ENCODE results near the gene TSPAN18. TPM values are rescaled to one million over a fixed set of nuclear protein-coding genes. Genes with fewer than 3 reads are reported as not detected.

The TSPAN18 gene
- total and polyA plus RNA-seq, 10 of the 15 experiments (the other 5 are each of a cell fraction or from before 2014, with no cell fraction given), result 0.02 to 0.77 (median 0.13) TPM; not detected in 1

GRCh38 chr11:44959064-44959463, 232.3 kb downstream of the TSPAN18 start:
- no peak overlapping the region for H3K27ac ChIP-seq (ENCODE audit: control insufficient read depth, insufficient read depth)
- CTCF ChIA-PET, result interaction anchor here (1.8 kb wide), 1 partner anchor 23 kb away, joined by 5 read pairs; no protein-coding TSS in a partner anchor
- H3K4me2 ChIP-seq (ENCODE audit: control insufficient read depth, insufficient read depth), result no peak overlapping the region
- H3K27me3 ChIP-seq (replicated peaks in 1 of 2; ENCODE audit: control insufficient read depth in 2 of 2, insufficient read depth in 2 of 2, low read length in 1 of 2), result peaks cover 0 to 8% of the 10 kb centered on the region in 2 experiments; a peak in 3 of 4 replicates
- H2AFZ ChIP-seq (ENCODE audit: control insufficient read depth, low read depth, low read length), result no peak overlapping the region
- ATAC-seq (no peak), DNase-seq (ENCODE audit: low read depth, low spot score) (no peak), FAIRE-seq (no peak)
- H3K9ac ChIP-seq (ENCODE audit: control insufficient read depth, insufficient read depth, low read length), result no peak overlapping the region
- SMC1A ChIA-PET (ENCODE audit: uncharacterized antibody, unreplicated experiment), result no interaction called here
- intact Hi-C loops (cut with micrococcal nuclease; ENCODE audit: unreplicated experiment), result no loop called here
- POLR2A ChIA-PET, result no interaction called here
- no peaks in the 10 kb centered on the region for H3K9me3 ChIP-seq (replicated peaks; ENCODE audit: control insufficient read depth, insufficient read depth, low read length)
- H3K79me2 ChIP-seq (ENCODE audit: control insufficient read depth, insufficient read depth, low read length), result no peaks in the 10 kb centered on the region
- BruUV-seq (replicated peaks), result no TSS peak
- H3K4me1 ChIP-seq (ENCODE audit: control insufficient read depth, insufficient read depth, low read length), result no peaks in the 10 kb centered on the region
- no peaks in the 10 kb centered on the region for H3K36me3 ChIP-seq (ENCODE audit: control insufficient read depth in 2 of 2, insufficient read depth in 2 of 2, low read length in 1 of 2)
- 29% methylated on average over 3 of the region's 3 CpGs for WGBS (ENCODE audit: insufficient coverage, insufficient replicate concordance, low lambda C conversion rate, missing lambda C conversion rate)
- RAD21 ChIA-PET (ENCODE audit: unreplicated experiment), result no interaction called here
- in situ Hi-C loops (cut with MboI), result no loop called here
- H3K4me3 ChIP-seq, result no peak overlapping the region
- no peaks in the 10 kb centered on the region for H4K20me1 ChIP-seq (ENCODE audit: control insufficient read depth, insufficient read depth)
- TF ChIP-seq EED (IDR thresholded peaks at IDR 0.05; ENCODE audit: low read depth) (no peak), NR2C2 (IDR thresholded peaks at IDR 0.05; ENCODE audit: borderline replicate concordance, control insufficient read depth, insufficient read length, low read depth) (no peak), FOXM1 (IDR thresholded peaks at IDR 0.05; ENCODE audit: low read depth, low read length) (no peak), TARDBP (IDR thresholded peaks at IDR 0.05; ENCODE audit: borderline replicate concordance) (no peak), HDAC6 (IDR thresholded peaks at IDR 0.05; ENCODE audit: unreplicated experiment) (no peak), EP300 (IDR thresholded peaks at IDR 0.05; ENCODE audit: borderline replicate concordance in 1 of 2, control insufficient read depth in 1 of 2, low read depth in 2 of 2, low read length in 2 of 2) (no peak), E4F1 (IDR thresholded peaks at IDR 0.05; ENCODE audit: borderline replicate concordance, partially characterized antibody) (no peak), TCF12 (IDR thresholded peaks at IDR 0.05; ENCODE audit: low read depth, low read length) (no peak), POLR2AphosphoS2 (IDR thresholded peaks at IDR 0.05; ENCODE audit: low read depth, low read length) (no peak), CBFB (IDR thresholded peaks at IDR 0.05; ENCODE audit: low read depth) (no peak), ZNF592 (IDR thresholded peaks at IDR 0.05) (no peak), RUNX3 (IDR thresholded peaks at IDR 0.05; ENCODE audit: low read length) (no peak), GABPA (IDR thresholded peaks at IDR 0.05; ENCODE audit: low read depth) (no peak), IKZF1 (conservative IDR thresholded peaks at IDR 0.05) (no peak), FOS (IDR thresholded peaks at IDR 0.05; ENCODE audit: borderline replicate concordance, extremely low read depth, insufficient read length) (no peak), BCLAF1 (IDR thresholded peaks at IDR 0.05) (no peak)
